GM18519 (cell line): ENCODE results near the gene SLC25A43.
"Not testable (repeated sequence)": the region's sequence is repeated elsewhere in the genome, so short reads cannot be mapped to it uniquely, and the experiment has no call there.

ENCODE experiments used
- ATAC-seq: cut with Tn5 transposase; IDR thresholded peaks from one replicate; pipeline ENCODE4 v1.9.1; 2021; ENCODE audit warnings: mild to moderate bottlenecking, moderate library complexity; ENCODE audit not compliant: unreplicated experiment, low FRiP score

SLC25A43 gene

GRCh38 chrX:119398974-119399771 lies at the start of gene SLC25A43:
TSS of gene SLC25A43 (plus strand) at chrX:119399336. CDS start at chrX:119399404, 68 bp downstream.
- ATAC-seq, result peak; percentile 78

- no peak for ATAC-seq
Observed at GRCh38 chrX:119359618-119360382, 39.3 kb upstream of the SLC25A43 start.

- ATAC-seq, result not testable (repeated sequence)
Observed at GRCh38 chrX:119361451-119361850, 37.7 kb upstream of the SLC25A43 start.

GRCh38 chrX:119362074-119362473 lies 37.1 kb upstream of the SLC25A43 start:
- not testable (repeated sequence) for ATAC-seq

- no peak for ATAC-seq
Observed at GRCh38 chrX:119363391-119363790, 35.7 kb upstream of the SLC25A43 start.

GRCh38 chrX:119371861-119372260 lies 27.3 kb upstream of the SLC25A43 start:
- not testable (repeated sequence) for ATAC-seq

DNA sequence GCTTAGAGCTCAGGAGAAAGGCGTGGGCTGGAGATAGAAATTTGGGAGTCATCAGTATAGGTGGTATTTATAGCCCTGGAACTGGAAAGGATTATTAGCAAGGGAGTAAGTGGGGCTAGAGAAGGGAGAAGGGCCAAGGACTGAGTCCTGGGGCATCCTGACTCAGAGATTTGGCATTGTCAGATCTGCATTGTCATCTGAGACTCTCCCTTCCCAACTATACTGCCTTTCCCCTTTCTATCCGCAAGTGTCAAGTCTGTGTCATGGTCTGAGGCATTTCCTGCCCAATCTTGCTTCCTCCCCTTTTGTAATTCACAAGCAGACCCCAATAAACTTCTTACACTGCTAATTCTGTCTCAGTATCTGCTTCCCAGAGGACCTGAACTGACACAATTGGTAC lies 24.4 kb upstream of the SLC25A43 start:
- ATAC-seq, result no peak

DNA sequence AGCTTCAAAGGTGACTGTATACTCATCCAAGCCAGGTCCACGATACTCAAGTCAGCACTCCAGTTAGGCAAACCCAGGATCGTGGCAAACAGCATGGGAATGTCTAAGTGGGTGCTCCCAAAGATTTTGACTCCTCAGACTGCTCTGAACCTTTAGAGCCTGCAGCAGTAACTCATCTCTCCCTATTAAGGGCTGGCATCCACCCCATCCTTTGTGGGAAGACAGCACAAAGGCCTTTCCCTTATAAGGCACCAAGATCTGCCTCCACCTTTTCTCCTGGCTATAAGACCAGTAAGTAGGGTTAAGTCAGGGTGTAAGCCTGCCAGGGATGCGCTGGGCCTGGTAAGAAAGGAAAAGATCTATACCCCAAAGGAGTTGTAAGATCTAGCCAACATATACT lies 23.6 kb upstream of the SLC25A43 start:
- ATAC-seq, result no peak

GRCh38 chrX:119376312-119376711 lies 22.8 kb upstream of the SLC25A43 start:
- no peak for ATAC-seq

GRCh38 chrX:119381349-119381944 lies 17.7 kb upstream of the SLC25A43 start:
- ATAC-seq, result no peak

DNA sequence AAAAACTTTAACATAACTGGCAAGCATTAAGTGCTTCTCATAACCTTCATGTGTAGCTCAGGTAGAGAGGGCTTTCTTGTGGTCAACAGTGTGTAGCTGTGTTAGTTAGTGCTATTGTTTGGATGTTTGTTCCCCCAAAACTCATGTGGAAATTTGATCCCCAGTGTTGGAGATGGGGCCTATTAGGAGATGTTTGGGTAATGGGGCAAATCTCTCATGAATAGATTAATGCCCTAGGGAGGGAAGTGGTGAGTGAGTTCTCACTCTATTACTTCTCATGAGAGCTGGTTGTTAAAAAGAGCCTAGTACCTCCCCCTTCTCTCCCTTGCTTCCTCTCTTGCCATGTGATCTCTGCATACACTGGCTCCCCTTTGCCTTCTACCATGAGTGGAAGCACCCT lies 16.5 kb upstream of the SLC25A43 start:
- ATAC-seq, result no peak

- ATAC-seq, result not testable (repeated sequence)
Observed at GRCh38 chrX:119386685-119387084, 12.5 kb upstream of the SLC25A43 start.

GRCh38 chrX:119387426-119387825 lies 11.7 kb upstream of the SLC25A43 start:
- ATAC-seq, result not testable (repeated sequence)

- ATAC-seq, result no peak
Observed at GRCh38 chrX:119389214-119389613, 9.9 kb upstream of the SLC25A43 start.

- ATAC-seq, result no peak
Observed at GRCh38 chrX:119389871-119390501, 9.2 kb upstream of the SLC25A43 start.

DNA sequence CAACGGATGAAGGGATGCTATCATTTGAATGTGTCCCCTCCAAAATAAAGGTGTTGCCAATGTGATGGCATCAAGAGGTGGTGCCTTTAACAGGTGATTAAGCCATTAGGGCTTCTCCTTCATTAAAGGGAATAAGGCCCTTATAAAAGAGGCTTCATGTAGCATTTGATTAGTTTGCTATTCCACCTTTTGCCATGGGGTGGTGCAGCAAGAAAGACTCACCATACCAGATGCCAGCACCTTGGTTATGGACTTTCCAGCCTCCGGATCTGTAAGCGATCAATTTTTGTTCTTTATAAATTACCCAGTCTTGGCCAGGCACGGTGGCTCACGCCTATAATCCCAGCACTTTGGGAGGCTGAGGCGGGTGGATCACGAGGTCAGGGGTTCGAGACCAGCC lies 7.9 kb upstream of the SLC25A43 start:
- ATAC-seq, result no peak

- no peak for ATAC-seq
Observed at GRCh38 chrX:119393144-119393543, 6.0 kb upstream of the SLC25A43 start.

DNA sequence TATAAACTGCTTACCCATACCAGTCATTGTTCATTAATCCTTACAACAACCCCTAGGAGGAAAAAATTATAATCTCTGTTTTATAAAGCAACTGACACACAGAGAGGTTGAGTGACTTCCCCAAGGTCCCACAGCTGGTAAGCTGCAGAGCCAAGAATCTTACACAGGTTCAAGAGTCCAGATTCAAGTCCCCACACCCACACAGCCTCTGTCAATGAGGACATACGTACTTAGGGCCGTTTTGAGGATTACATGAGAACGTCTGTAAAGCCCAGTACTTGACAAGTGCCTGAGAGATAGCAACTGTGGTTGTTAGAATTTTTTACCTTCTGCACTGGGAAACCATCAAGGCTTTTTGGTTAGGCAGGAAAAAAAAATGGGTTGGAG lies 556 bp upstream of the SLC25A43 start:
- ATAC-seq, result no peak

- ATAC-seq, result peak; percentile 11
Observed at GRCh38 chrX:119399772-119400101, 601 bp downstream of the SLC25A43 start.

DNA sequence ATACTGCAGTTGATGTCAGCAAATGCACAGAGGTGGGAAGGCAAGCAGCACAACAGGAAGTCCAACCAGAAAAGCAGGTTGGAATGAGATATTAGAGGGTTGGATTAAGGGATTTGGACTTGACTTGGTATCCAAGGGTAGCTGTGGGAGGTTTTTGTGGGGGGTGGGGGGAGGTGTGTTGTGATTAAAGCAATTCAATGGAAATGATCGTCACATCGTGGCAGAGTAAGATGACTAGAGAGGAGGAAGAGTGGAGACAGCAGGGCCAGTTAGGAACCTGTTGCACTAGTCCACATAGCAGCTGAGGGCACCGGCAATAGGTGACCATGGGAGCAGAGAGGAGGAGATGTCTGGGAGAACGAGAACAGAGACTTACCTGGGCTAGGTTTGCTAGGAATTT lies 2.4 kb downstream of the SLC25A43 start:
- ATAC-seq, result no peak

DNA sequence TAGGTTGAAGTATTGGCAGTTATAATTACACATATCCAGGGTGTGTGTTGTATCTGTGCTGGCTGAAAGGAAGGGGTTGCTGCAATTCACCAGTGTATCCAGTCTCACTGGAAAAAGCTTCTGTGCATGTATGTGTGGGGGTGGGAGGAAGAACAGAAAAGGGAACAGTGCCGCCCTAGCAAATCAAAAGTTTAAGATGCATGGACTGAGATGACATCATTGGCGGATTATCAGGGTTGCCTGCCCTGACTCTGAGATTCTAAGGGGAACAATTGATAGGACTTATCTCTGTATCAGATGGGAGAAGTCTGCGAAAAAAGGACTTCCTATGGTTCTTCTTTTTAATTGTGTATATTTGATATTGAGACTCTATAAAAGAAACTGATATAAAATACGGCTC lies 3.5 kb downstream of the SLC25A43 start:
- no peak for ATAC-seq
